Lower lobe of right lung (tissue), 2 donors: ENCODE measurements around the gene IL33. TPM values are rescaled to one million over a fixed set of nuclear protein-coding genes. Genes with fewer than 3 reads are reported as not detected.

Source experiments
- ATAC-seq, 2 donors: fragments of 200-7000 bp; cut with Tn5 transposase; one replicate each; pipeline ENCODE4 v1.9.1; 2020 to 2022; ENCODE audit warnings: mild to moderate bottlenecking in 2 of 2, moderate library complexity in 2 of 2
- DNase-seq: peaks from one replicate; pipeline ENCODE4 v3.0.0-alpha.2; 2020
- H3K27ac ChIP-seq: fragments of 200-600 bp; one replicate; pipeline ENCODE4 v1.8.0; 2022
- H3K27me3 ChIP-seq: fragments of 200-600 bp; one replicate; pipeline ENCODE4 v1.8.0; 2022; ENCODE audit warnings: low read depth
- H3K36me3 ChIP-seq: fragments of 200-600 bp; one replicate; pipeline ENCODE4 v1.8.0; 2022; ENCODE audit warnings: mild to moderate bottlenecking
- H3K4me1 ChIP-seq: fragments of 200-600 bp; one replicate; pipeline ENCODE4 v1.8.0; 2022
- H3K4me3 ChIP-seq: fragments of 200-600 bp; one replicate; pipeline ENCODE4 v1.8.0; 2022; ENCODE audit warnings: mild to moderate bottlenecking
- H3K9me3 ChIP-seq: fragments of 200-600 bp; one replicate; pipeline ENCODE4 v1.8.0; 2022
- CTCF ChIP-seq: fragments of 200-600 bp; IDR thresholded peaks from one replicate; pipeline ENCODE4 v1.8.0; 2022; ENCODE audit warnings: antibody characterized with exemption, mild to moderate bottlenecking
- intact Hi-C: fragments of 100-400 bp; cut with DNase I; formaldehyde crosslinking; loops from one replicate; pipeline ENCODE4 v1.11.0; 2022
- total RNA-seq: library from RNA; stranded (reverse); fragmentation: NEBNext Ultra II Directional; extraction: Animal tissue kit (Norgen Biotek cat#: 25700); gene quantifications from one replicate; pipeline ENCODE4 v1.2.1, GENCODE V29; 2021
- donor health status: DM: no; HTN: yes; CAD: no; lungs with severe emphysema.

The IL33 gene
- total RNA-seq, 1 donor from 2014 or later = 47.8 TPM

- Histone ChIP-seq H3K27ac (peak overlapping the region; percentile 20), H3K9me3 (no peaks in the 10 kb centered on the region), H3K27me3 (no peaks in the 10 kb centered on the region), H3K4me1 (peaks cover 67% of the 10 kb centered on the region), H3K36me3 (no peaks in the 10 kb centered on the region), H3K4me3 (no peak overlapping the region)
- ATAC-seq (peak in 1 of 2 donors; percentile 87), DNase-seq (no peak)
- intact Hi-C loops = no loop called here
- TF ChIP-seq CTCF = no peak
Observed at GRCh38 chr9:6224393-6225154, 9.0 kb downstream of the IL33 start.

GRCh38 chr9:6226696-6227095, 11.1 kb downstream of the IL33 start:
- peaks cover 79% of the 10 kb centered on the region for H3K4me1 ChIP-seq
- no peaks in the 10 kb centered on the region for H3K27me3 ChIP-seq
- no peak overlapping the region for H3K27ac ChIP-seq
- H3K36me3 ChIP-seq = no peaks in the 10 kb centered on the region
- H3K9me3 ChIP-seq = no peaks in the 10 kb centered on the region
- intact Hi-C loops = no loop called here
- no peak overlapping the region for H3K4me3 ChIP-seq
- peak in 1 of 2 donors; percentile 63 for ATAC-seq
- no peak for TF ChIP-seq CTCF
- no peak for DNase-seq

GRCh38 chr9:6229186-6229585, 13.6 kb downstream of the IL33 start:
- intact Hi-C loops = no loop called here
- ATAC-seq (no peak), DNase-seq (no peak)
- TF ChIP-seq CTCF = no peak
- no peak overlapping the region for H3K4me3 ChIP-seq
- H3K9me3 ChIP-seq = no peaks in the 10 kb centered on the region
- H3K27ac ChIP-seq = no peak overlapping the region
- no peaks in the 10 kb centered on the region for H3K27me3 ChIP-seq
- H3K36me3 ChIP-seq = no peaks in the 10 kb centered on the region
- peaks cover 59% of the 10 kb centered on the region for H3K4me1 ChIP-seq

GRCh38 chr9:6229619-6230018, 14.0 kb downstream of the IL33 start:
- H3K9me3 ChIP-seq = no peaks in the 10 kb centered on the region
- no peak for TF ChIP-seq CTCF
- H3K27me3 ChIP-seq = no peaks in the 10 kb centered on the region
- DNase-seq (no peak), ATAC-seq (peak; percentile 35 to 69)
- H3K4me3 ChIP-seq = no peak overlapping the region
- H3K4me1 ChIP-seq = peaks cover 54% of the 10 kb centered on the region
- intact Hi-C loops = no loop called here
- no peaks in the 10 kb centered on the region for H3K36me3 ChIP-seq
- H3K27ac ChIP-seq = no peak overlapping the region

- TF ChIP-seq CTCF = no peak
- Histone ChIP-seq H3K4me3 (no peak overlapping the region), H3K27me3 (no peaks in the 10 kb centered on the region), H3K9me3 (no peaks in the 10 kb centered on the region), H3K36me3 (no peaks in the 10 kb centered on the region), H3K27ac (peak overlapping the region; percentile 3), H3K4me1 (peaks cover 48% of the 10 kb centered on the region)
- ATAC-seq = peak in 1 of 2 donors; percentile 20
- intact Hi-C loops = no loop called here
- no peak for DNase-seq
Observed at GRCh38 chr9:6230037-6230780, 14.6 kb downstream of the IL33 start.
